Ovary (tissue), 3 donors: ENCODE data around the gene ARFIP1.

Experiments
- POLR2A ChIP-seq: fragments of 450-650 bp; IDR thresholded peaks from one replicate; pipeline ENCODE4 v1.6.1; 2017; ENCODE audit warnings: antibody characterized with exemption, mild to moderate bottlenecking, moderate library complexity
- TF ChIP-seq, protein P1 (sequence below), 3 donors: fragments of 450-650 bp in 2 of 3; fragments of 200-600 bp in 1 of 3; IDR thresholded peaks; one replicate each; pipeline versions ENCODE4 v1.5.1 to v1.8.0; 2016 to 2022; ENCODE audit warnings: antibody characterized with exemption in 3 of 3, mild to moderate bottlenecking in 1 of 3
- donor health status: DM: no; HTN: no; CAD: no.

DNA sequence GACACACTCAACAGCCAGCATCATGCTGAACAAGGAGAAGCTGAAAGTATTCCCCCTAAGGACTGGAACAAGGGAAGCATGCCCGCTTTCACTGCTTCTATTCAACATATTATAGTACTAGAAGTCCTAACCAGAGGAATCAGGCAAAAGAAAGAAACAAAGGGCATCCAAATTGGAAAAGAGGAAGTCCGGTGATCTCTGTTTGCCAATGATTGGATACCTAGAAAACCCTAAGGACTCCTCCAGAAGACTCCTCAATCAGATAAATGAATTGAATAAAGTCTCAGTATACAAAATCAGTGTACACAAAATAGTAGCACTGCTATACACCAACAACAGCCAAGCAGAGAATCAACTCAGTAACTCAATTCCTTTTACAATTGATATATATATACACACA, 44.8 kb downstream of the ARFIP1 start:
- TF ChIP-seq, protein P1, sequence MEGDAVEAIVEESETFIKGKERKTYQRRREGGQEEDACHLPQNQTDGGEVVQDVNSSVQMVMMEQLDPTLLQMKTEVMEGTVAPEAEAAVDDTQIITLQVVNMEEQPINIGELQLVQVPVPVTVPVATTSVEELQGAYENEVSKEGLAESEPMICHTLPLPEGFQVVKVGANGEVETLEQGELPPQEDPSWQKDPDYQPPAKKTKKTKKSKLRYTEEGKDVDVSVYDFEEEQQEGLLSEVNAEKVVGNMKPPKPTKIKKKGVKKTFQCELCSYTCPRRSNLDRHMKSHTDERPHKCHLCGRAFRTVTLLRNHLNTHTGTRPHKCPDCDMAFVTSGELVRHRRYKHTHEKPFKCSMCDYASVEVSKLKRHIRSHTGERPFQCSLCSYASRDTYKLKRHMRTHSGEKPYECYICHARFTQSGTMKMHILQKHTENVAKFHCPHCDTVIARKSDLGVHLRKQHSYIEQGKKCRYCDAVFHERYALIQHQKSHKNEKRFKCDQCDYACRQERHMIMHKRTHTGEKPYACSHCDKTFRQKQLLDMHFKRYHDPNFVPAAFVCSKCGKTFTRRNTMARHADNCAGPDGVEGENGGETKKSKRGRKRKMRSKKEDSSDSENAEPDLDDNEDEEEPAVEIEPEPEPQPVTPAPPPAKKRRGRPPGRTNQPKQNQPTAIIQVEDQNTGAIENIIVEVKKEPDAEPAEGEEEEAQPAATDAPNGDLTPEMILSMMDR (IDR thresholded peaks at IDR 0.05): no peak
- no peak for TF ChIP-seq POLR2A
